ENCODE measurements around the gene NUDCD3.
"Not testable (repeated sequence)": the region's sequence is repeated elsewhere in the genome, so short reads cannot be mapped to it uniquely, and the experiment has no call there.

Gene NUDCD3

DNA sequence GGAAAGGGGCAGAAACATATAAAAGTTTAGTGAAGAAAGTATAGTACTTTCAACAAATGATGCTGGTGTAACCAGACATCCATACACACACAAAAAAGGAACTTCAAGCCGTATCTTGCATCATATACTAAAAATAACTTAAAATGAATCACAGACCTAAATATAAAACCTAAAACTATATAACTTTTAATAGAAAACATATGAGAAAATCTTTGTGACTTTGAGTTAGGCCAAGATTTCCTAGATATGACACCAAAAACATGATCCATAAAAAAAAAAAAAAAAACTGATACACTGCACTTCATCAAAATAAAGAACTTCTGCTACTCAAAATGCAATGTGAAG is 40.9 kb downstream of the NUDCD3 start:
- no peak for DNase-seq (ENCODE audit: low read depth in 2 of 3, low spot score in 1 of 3)

GRCh38 chr7:44448922-44449583 is 41.4 kb downstream of the NUDCD3 start:
- DNase-seq (ENCODE audit: low read depth in 2 of 3, low spot score in 1 of 3), result no peak

- DNase-seq (ENCODE audit: low read depth in 2 of 3, low spot score in 1 of 3), result no peak
These were observed 42.5 kb downstream of the NUDCD3 start for GRCh38 chr7:44447874-44448425.

DNA sequence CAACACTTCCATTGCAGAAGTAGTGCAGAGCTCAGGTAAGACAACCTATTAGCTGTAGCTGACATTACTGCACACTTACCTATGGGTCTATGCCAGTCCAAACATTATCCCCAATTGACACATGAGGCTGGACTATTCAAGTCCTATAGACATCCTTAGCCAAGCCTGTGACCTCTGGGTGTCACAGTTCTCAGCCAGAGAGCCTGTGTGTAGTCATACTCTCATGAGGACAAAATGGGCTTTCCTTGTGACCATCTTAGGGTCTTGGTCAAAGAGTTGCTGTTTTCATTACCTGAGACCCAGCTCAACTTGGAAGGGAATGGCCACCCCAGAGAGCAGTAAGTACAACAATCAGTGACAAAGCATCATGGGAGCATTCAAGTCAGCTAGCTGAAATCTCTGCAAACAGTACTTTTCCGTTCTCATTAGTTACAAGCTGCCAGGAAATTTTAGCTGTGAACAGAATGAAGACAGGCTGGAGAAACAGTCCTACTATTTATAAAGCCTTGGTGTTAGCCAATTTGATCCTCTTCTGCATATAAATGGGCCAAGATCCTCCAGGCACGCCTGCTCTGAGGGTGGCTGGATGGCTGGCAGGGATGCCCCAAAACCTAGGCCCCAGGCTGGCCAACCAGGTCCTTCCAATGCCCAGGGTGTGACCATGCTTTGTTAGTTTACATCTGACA is 44.3 kb downstream of the NUDCD3 start:
- no peak for DNase-seq (ENCODE audit: low read depth in 2 of 3, low spot score in 1 of 3)

- DNase-seq (ENCODE audit: low read depth in 2 of 3, low spot score in 1 of 3), result no peak
These were observed 49.4 kb downstream of the NUDCD3 start for GRCh38 chr7:44441079-44441478.

GRCh38 chr7:44440577-44441078 is 49.8 kb downstream of the NUDCD3 start:
- no peak for DNase-seq (ENCODE audit: low read depth in 2 of 3, low spot score in 1 of 3)

DNA sequence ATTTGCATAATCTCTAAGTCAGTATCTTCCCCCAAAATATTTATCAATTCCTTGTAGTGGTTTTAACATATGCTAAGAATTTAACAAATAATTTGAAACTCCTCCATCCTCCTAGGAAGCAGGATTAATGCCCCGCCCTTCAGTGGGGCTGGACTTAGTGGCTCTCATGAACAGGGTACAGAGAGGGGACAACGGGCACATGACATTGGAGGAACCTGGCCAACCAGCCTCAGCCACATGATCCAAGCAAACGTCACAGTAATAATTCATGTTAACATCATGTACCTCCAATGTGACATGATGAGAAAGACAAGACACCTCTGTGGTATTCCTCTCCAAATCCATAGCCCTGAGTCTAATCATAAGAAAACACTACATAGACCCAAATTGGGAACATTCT is 50.5 kb downstream of the NUDCD3 start:
- no peak for DNase-seq (ENCODE audit: low read depth in 2 of 3, low spot score in 1 of 3)

DNA sequence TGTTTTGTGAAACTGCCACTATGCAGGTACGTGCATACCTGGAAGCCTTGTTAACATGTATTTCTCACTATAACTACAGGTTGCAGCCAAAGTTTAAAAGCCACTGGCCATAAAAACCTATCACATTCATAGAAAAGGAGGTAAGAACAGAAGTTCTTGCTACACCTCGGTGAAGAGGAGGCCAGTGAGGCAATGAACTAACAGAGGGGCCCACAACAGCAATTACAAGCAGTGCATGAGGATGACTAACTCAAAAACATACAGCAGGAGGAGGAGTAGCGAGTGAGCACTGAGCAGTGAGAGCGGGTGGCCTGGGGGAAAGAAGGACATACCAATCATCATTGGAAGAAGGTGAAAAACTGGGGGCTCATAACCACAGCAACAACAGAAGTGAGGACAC is 51.6 kb downstream of the NUDCD3 start:
- DNase-seq (ENCODE audit: low read depth in 2 of 3, low spot score in 1 of 3), result no peak

DNA sequence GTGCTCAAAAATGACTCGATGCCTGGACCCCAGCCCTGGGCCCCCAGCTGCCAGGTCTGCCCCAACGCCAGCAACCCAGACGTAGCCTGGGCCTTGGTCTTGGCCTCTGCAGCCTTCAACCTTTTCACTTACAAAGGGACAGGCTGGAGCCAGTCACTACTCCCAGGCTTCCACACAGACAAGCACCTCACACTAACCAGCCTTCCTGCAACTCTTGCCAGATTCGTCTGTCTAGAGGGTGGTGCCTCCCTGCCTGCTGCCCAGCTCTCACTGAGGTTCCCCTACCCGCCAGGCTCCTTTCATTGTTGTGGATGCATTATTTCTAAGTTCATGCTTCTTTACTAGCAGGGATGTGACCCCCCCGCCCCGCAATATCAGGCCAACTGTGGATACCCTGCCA is 56.3 kb downstream of the NUDCD3 start:
- no peak for DNase-seq (ENCODE audit: low read depth in 2 of 3, low spot score in 1 of 3)

DNA sequence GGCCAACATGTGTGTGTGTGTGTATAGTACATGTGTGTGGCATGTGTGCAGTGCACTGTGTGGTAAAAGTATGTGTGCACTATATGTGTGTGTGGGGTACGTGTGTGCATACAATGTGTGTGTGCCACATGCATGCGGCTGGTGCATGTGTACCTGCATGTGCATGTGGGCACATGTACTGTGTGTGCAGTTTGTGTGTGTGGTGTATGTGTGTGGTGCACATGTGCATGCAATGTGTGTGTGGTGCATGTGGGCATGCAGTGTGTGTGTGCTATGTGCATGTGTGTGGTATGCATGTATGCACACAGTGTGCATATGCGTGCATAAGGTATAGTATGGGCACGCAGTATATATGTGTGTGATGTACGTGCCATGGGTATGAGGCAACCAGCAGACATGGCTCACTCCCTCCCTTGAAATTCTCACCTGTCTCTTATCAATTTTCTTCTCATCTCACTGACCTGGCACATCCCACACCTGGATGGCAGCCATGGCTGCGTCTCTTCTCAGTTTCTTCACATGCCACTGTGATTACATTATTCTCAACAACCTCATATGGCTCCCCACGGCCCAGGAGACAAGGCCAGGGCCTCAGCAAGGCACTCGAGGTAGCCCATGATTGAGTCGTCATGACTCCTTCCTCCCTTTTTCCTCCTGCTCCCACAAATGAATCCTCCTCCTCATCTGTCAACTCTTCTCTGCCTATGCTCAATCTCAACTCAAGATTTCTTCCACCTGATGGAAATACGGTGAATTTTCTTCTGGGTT is 57.0 kb downstream of the NUDCD3 start:
- DNase-seq (ENCODE audit: low read depth in 2 of 3, low spot score in 1 of 3), result no peak

- DNase-seq (ENCODE audit: low read depth in 2 of 3, low spot score in 1 of 3), result no peak
These were observed 58.0 kb downstream of the NUDCD3 start for GRCh38 chr7:44432381-44432977.

DNA sequence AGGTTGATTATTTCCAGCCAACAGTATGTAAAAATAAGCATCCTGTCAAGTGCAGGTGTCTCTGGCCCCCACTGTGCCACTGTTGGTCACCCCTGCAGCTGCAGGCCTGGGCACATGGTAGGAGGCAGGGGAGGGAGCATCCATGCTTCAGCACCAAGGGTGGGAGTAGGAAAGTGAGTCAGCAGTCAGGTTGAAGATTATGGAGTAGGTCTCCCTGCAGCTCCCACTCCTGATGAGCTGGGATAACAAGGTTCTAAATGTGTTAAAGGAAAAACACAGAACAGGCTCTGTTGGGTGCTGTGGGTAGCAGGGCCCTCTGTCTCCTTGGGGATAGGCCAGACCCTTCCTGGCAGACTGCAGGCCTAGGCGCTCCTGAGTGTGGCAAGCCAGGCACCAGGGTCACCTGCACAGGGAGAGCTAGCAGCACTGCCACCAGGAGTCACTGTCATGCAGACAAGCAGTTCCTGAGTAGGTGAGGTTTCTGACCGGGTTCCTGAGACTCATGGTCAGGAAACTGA is 59.3 kb downstream of the NUDCD3 start:
- DNase-seq (ENCODE audit: low read depth in 2 of 3, low spot score in 1 of 3), result no peak

- no peak for DNase-seq (ENCODE audit: low read depth in 2 of 3, low spot score in 1 of 3)
These were observed 60.4 kb downstream of the NUDCD3 start for GRCh38 chr7:44430054-44430453.

- DNase-seq (ENCODE audit: low read depth in 2 of 3, low spot score in 1 of 3), result not testable (repeated sequence)
These were observed 65.7 kb downstream of the NUDCD3 start for GRCh38 chr7:44424762-44425161.

GRCh38 chr7:44416941-44417340 is 73.5 kb downstream of the NUDCD3 start:
- DNase-seq (ENCODE audit: low read depth in 2 of 3, low spot score in 1 of 3), result no peak

GRCh38 chr7:44415510-44415909 is 74.9 kb downstream of the NUDCD3 start:
- no peak for DNase-seq (ENCODE audit: low read depth in 2 of 3, low spot score in 1 of 3)

GRCh38 chr7:44415047-44415446 is 75.4 kb downstream of the NUDCD3 start:
- no peak for DNase-seq (ENCODE audit: low read depth in 2 of 3, low spot score in 1 of 3)

DNA sequence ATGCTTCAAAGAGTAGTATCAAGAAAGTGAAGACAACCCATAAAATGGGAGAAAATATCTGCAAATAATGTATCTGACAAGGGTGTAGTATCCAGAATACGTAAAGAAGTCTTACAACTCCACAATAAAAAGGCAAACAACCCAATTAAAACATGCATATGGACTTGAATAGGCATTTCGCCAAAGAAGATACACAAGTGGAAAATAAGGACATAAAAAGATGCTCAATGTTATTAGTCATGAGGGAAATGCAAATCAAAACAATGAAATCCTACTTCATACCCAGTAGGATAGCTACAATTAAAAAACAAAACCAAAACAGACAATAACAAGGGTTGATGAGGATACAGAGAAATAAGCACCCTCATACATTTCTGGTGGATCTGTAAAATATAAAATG is 79.2 kb downstream of the NUDCD3 start:
- no peak for DNase-seq (ENCODE audit: low read depth in 2 of 3, low spot score in 1 of 3)

DNA sequence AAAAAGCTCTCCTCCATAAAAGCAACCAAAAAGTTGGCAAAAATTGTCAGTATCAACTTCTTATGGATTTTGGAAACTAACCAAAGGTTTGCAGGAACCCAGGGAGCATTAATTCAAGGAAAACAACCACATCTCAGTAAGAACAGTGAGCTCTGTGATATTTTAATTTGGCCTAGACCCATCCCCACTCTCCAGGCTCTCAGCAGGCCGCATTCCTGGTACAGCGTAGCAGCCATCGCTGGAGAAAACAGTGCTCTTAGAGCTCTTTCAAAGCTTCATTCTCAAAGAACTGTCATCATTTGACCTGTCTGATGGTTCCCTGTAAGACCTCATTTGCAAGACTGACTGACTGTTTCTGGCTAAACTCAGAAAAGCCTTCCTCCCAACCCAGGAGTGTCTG is 81.9 kb downstream of the NUDCD3 start:
- no peak for DNase-seq (ENCODE audit: low read depth in 2 of 3, low spot score in 1 of 3)

DNA sequence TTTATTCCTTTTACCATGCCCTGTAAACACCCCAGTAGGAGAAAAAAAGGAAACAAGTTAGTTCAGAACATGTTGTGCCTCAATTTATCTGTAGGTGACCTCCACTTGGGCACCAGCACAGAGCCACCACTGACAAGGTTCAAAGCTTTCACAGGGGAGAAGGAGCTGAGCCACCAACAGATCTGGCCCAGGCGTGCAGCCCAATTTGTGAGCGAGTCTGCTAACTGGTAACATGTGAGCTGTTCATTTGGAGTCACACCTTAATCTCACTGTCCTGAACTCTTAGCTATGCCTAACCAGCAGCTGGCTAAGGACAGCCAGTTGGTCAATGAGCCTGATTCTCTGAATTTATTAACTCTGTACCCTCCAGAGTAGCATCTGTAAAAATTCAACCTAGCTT is 86.7 kb downstream of the NUDCD3 start:
- DNase-seq (ENCODE audit: low read depth in 2 of 3, low spot score in 1 of 3), result no peak

DNA sequence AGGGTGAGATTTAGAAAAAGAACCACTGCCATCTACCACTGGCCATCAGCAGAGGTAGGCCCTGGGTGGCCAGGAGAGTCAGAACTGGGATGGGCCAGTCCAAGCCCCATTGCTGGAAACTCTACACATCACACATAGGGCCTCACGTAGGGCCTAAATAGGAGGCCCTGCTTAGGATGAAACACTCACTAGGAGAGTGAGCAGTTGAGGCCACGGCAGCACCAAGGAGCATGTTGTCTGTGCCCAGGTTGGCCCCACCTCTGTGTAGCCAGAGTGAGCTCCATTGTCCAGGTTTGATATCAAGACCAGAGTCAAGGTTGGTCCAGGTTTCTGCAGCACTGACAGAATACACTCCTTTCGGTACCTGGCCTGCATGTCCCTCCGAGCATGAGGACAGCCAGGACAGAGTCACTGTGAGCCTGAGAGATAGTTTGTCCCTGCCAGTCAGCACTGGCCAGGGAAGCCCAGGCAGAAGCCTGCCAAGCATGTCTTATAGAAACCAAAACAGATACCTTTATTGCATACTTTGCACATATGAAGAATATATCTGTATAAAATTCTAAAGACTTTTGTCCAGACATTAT is 87.2 kb downstream of the NUDCD3 start:
- DNase-seq (ENCODE audit: low read depth in 2 of 3, low spot score in 1 of 3), result no peak

Measured in stimulated activated CD4-positive, alpha-beta T cell treated with anti-CD3 and anti-CD28 coated beads, Interleukin-12 subunit alpha, Interleukin-12 subunit beta, amount 100 ng/mL, for 48 hours (primary cell).